Sigmoid colon (tissue), 7 donors: ENCODE data around the gene PDCD1LG2. TPM values are rescaled to one million over a fixed set of nuclear protein-coding genes. Genes with fewer than 3 reads are reported as not detected.

Source experiments
- DNase-seq: peaks from one replicate; pipeline ENCODE4 v3.0.0-alpha.2; 2019
- H3K27ac ChIP-seq, 4 donors: fragments of 200-600 bp; sonication (generic); one replicate each; pipeline ENCODE4 v1.5.1; 2016 to 2019; ENCODE audit warnings: mild to moderate bottlenecking in 1 of 4
- H3K27me3 ChIP-seq, 3 donors: fragments of 200-600 bp; sonication (generic); one replicate each; pipeline ENCODE4 v1.5.1; 2019; ENCODE audit warnings: mild to moderate bottlenecking in 1 of 3
- H3K36me3 ChIP-seq, 4 donors: fragments of 200-600 bp; sonication (generic); one replicate each; pipeline ENCODE4 v1.5.1; 2016 to 2019
- H3K4me1 ChIP-seq, 4 donors: fragments of 200-600 bp; sonication (generic); one replicate each; pipeline ENCODE4 v1.5.1; 2017 to 2019
- H3K4me3 ChIP-seq, 4 donors: fragments of 200-600 bp; sonication (generic); one replicate each; pipeline ENCODE4 v1.5.1; 2017 to 2019; ENCODE audit warnings: mild to moderate bottlenecking in 2 of 4, moderate library complexity in 1 of 4
- H3K9me3 ChIP-seq, 4 donors: fragments of 200-600 bp in 3 of 4; sonication (generic) in 3 of 4; one replicate each; pipeline versions ENCODE4 v1.5.1 to v1.6.1; 2013 to 2019
- EP300 ChIP-seq, 4 donors: sonication (generic); formaldehyde crosslinking; IDR thresholded peaks; one replicate each; pipeline ENCODE4 v1.6.1; 2017; ENCODE audit warnings: antibody characterized with exemption in 4 of 4
- POLR2A ChIP-seq, 2 donors: fragments of 450-650 bp; IDR thresholded peaks; one replicate each; pipeline ENCODE4 v1.6.1; 2016; ENCODE audit warnings: antibody characterized with exemption in 2 of 2, mild to moderate bottlenecking in 2 of 2, moderate library complexity in 2 of 2
- POLR2AphosphoS5 ChIP-seq, 4 donors: sonication (generic); formaldehyde crosslinking; IDR thresholded peaks; one replicate each; pipeline ENCODE4 v1.6.1; 2017; ENCODE audit warnings: antibody characterized with exemption in 4 of 4
- WGBS, 2 donors: extraction: QIAGEN DNeasy Blood & Tissue Kit; methylation state at CpG; one replicate each; pipeline ENCODE4 v1.1.7; 2013; 5-methylcytosine and 5-hydroxymethylcytosine counted together
- intact Hi-C: fragments of 100-400 bp; cut with DNase I; formaldehyde crosslinking; loops from one replicate; pipeline ENCODE4 v1.15.1; 2023
- polyA plus RNA-seq, 3 donors: library from polyadenylated mRNA; stranded (reverse); fragments of 200-250 nt; gene quantifications; one replicate each; pipeline ENCODE4 v1.2.3, GENCODE V29; 2013
- total RNA-seq, 4 donors: library from RNA; depleted of rRNA; stranded (reverse); fragments of >200 nt; gene quantifications; one replicate each; pipeline ENCODE4 v1.1.0, GENCODE V29; 2016
- TF ChIP-seq, protein P1 (sequence below), 4 experiments: fragments of 450-650 bp in 3 of 4; fragments of 200-600 bp in 1 of 4; IDR thresholded peaks; one replicate each; pipeline ENCODE4 v1.5.1; 2016 to 2019; ENCODE audit warnings: antibody characterized with exemption in 4 of 4, mild to moderate bottlenecking in 3 of 4, moderate library complexity in 2 of 4
- donor health status: healthy with polysubstance abuse.
- donor health status: Bipolar disorder and iron deficiency.
- donor health status: healthy.

Gene PDCD1LG2
- total and polyA plus RNA-seq, 7 donors = 0.60 to 2.8 (median 1.2) TPM

DNA sequence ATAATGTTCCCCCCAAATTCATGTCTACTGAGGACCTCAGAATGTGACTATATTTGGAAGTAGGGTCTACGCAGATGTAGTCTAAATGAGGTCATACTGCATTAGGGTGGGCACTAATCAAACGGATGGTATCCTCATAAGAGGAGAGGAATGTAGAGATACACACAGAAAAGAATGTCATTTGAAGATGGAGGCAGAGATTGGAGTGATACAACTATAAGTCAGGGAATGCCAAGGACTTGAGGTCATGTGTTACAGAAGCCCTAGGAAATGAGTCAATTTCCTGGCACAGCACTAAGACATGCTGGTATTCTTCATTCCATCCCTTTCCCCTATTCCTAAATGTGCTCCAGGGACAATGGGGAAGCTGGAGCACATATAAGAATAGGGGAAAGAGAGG, 758 bp upstream of the PDCD1LG2 start:
- intact Hi-C loops = no loop called here
- 81 to 82% methylated on average over 2 of the region's 2 CpGs for WGBS, 2 donors
- TF ChIP-seq POLR2A (IDR thresholded peaks at IDR 0.05) = no peak
- no peak for TF ChIP-seq POLR2AphosphoS5 (IDR thresholded peaks at IDR 0.05)
- TF ChIP-seq, protein P1, sequence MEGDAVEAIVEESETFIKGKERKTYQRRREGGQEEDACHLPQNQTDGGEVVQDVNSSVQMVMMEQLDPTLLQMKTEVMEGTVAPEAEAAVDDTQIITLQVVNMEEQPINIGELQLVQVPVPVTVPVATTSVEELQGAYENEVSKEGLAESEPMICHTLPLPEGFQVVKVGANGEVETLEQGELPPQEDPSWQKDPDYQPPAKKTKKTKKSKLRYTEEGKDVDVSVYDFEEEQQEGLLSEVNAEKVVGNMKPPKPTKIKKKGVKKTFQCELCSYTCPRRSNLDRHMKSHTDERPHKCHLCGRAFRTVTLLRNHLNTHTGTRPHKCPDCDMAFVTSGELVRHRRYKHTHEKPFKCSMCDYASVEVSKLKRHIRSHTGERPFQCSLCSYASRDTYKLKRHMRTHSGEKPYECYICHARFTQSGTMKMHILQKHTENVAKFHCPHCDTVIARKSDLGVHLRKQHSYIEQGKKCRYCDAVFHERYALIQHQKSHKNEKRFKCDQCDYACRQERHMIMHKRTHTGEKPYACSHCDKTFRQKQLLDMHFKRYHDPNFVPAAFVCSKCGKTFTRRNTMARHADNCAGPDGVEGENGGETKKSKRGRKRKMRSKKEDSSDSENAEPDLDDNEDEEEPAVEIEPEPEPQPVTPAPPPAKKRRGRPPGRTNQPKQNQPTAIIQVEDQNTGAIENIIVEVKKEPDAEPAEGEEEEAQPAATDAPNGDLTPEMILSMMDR (IDR thresholded peaks at IDR 0.05) = no peak
- TF ChIP-seq EP300 (IDR thresholded peaks at IDR 0.05) = no peak
- Histone ChIP-seq H3K27me3 (no peaks in the 10 kb centered on the region), H3K4me1 (peaks cover 0 to 9% (median 6%) of the 10 kb centered on the region in 4 donors), H3K27ac (peak overlapping the region; percentile 42 to 63 (median 50)), H3K36me3 (no peaks in the 10 kb centered on the region), H3K4me3 (peak overlapping the region in 1 of 4 donors; percentile 20), H3K9me3 (no peaks in the 10 kb centered on the region)
- DNase-seq = no peak

DNA sequence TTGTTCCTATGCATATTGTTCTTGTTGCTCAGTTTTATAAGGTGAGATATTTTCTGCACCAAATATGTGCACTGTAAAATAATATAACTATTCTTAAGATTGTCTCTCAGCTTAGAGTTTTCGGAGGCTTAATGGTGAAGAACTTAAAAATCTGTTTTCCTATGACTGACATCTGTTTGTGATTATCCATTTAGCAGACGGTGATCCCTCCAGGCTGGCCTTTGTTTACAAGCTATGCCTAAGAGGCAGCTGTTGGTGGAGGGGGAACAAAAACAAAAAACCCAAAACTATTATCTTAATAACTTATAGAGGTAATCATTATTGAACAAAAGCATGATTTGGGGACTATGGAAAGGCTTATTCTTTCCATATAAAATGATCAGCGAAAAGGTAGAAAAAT, 658 bp downstream of the PDCD1LG2 start:
- no peak for TF ChIP-seq EP300 (IDR thresholded peaks at IDR 0.05)
- TF ChIP-seq POLR2A (IDR thresholded peaks at IDR 0.05) = no peak
- TF ChIP-seq, protein P1 (IDR thresholded peaks at IDR 0.05) = no peak
- no peak for TF ChIP-seq POLR2AphosphoS5 (IDR thresholded peaks at IDR 0.05)
- H3K27ac ChIP-seq = peak overlapping the region in 2 of 4 donors; percentile 45 to 55
- peak overlapping the region in 2 of 4 donors; percentile 11 to 22 for H3K4me3 ChIP-seq
- peaks cover 0 to 9% (median 6%) of the 10 kb centered on the region in 4 donors for H3K4me1 ChIP-seq
- no peak for DNase-seq
- no peaks in the 10 kb centered on the region for H3K9me3 ChIP-seq
- 75% methylated on average over 3 of the region's 3 CpGs for WGBS, 2 donors
- no peaks in the 10 kb centered on the region for H3K36me3 ChIP-seq
- H3K27me3 ChIP-seq = no peaks in the 10 kb centered on the region
- intact Hi-C loops = no loop called here

DNA sequence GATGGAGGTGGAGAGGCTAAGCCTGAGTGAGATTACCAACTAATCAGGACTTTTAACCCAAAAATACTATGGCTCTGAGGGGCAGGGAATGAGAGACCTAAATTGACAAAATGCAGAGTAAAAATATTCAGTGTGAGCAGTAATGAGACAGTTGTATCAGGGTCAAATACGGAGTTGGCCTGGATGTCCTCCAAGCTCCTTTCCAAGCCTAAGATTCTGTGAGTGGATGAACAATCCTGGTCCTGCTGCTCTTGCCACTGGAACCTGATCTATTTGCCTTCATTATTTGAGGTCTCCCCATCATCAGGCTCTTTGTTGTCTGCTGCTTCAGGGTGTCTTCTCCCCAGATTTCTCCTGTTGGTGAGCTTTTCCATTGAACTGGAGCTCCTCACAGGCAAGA, 1.1 kb downstream of the PDCD1LG2 start:
- H3K9me3 ChIP-seq = no peaks in the 10 kb centered on the region
- TF ChIP-seq POLR2A (IDR thresholded peaks at IDR 0.05) (no peak), POLR2AphosphoS5 (IDR thresholded peaks at IDR 0.05) (no peak), EP300 (IDR thresholded peaks at IDR 0.05) (no peak)
- TF ChIP-seq, protein P1 (IDR thresholded peaks at IDR 0.05) = no peak
- peak overlapping the region in 1 of 4 donors; percentile 11 for H3K4me3 ChIP-seq
- intact Hi-C loops = no loop called here
- no peaks in the 10 kb centered on the region for H3K36me3 ChIP-seq
- H3K27ac ChIP-seq = no peak overlapping the region
- H3K4me1 ChIP-seq = peaks cover 0 to 9% (median 6%) of the 10 kb centered on the region in 4 donors
- DNase-seq = no peak
- 82 to 89% methylated on average over 1 of the region's 1 CpG for WGBS, 2 donors
- H3K27me3 ChIP-seq = no peaks in the 10 kb centered on the region

DNA sequence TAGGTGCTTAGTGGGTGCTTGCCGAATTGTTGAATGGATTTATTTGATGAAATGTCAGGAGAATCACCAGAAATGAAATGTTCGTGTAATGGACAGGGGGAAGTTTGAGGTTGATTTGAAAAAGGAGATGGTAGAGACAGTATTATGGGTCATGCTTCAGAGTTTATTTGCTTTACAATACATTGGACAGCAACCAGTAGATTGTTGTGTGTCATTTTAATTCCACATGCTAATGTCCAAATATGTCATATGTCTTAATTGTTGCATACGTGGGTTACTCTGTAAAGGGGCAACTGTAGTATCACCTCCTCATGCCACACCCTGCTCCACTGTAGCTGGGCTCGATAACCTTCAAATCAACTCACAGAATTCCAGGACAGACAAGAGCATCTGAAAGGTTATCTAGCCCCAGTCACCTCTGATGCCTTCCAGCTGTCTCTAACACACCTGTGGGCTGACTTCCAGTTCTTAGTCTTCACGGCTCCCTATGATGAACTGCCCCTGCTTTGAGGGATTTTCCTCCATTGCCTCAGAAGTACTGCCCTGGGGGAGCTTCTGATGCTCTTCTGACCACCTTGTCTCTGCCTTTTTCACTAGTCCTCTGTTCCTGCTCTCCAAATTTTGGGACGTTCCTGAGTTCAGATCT, 1.7 kb downstream of the PDCD1LG2 start:
- no peak overlapping the region for H3K27ac ChIP-seq
- no peak for TF ChIP-seq POLR2AphosphoS5 (IDR thresholded peaks at IDR 0.05)
- TF ChIP-seq POLR2A (IDR thresholded peaks at IDR 0.05) = no peak
- no peak for TF ChIP-seq EP300 (IDR thresholded peaks at IDR 0.05)
- TF ChIP-seq, protein P1 (IDR thresholded peaks at IDR 0.05) = no peak
- 69 to 84% methylated on average over 6 of the region's 6 CpGs for WGBS, 2 donors
- no peak overlapping the region for H3K4me3 ChIP-seq
- no peaks in the 10 kb centered on the region for H3K9me3 ChIP-seq
- H3K27me3 ChIP-seq = no peaks in the 10 kb centered on the region
- no peak for DNase-seq
- intact Hi-C loops = no loop called here
- no peaks in the 10 kb centered on the region for H3K36me3 ChIP-seq
- peaks cover 0 to 9% (median 6%) of the 10 kb centered on the region in 4 donors for H3K4me1 ChIP-seq
